HPDE6-E6E7 (cell line): ENCODE results near the gene DAP.

Experiments used
- DNase-seq: peaks from one replicate; pipeline ENCODE4 v3.0.0; 2011; ENCODE audit warnings: missing footprints; ENCODE audit errors: extremely low spot score

DAP gene

DNA sequence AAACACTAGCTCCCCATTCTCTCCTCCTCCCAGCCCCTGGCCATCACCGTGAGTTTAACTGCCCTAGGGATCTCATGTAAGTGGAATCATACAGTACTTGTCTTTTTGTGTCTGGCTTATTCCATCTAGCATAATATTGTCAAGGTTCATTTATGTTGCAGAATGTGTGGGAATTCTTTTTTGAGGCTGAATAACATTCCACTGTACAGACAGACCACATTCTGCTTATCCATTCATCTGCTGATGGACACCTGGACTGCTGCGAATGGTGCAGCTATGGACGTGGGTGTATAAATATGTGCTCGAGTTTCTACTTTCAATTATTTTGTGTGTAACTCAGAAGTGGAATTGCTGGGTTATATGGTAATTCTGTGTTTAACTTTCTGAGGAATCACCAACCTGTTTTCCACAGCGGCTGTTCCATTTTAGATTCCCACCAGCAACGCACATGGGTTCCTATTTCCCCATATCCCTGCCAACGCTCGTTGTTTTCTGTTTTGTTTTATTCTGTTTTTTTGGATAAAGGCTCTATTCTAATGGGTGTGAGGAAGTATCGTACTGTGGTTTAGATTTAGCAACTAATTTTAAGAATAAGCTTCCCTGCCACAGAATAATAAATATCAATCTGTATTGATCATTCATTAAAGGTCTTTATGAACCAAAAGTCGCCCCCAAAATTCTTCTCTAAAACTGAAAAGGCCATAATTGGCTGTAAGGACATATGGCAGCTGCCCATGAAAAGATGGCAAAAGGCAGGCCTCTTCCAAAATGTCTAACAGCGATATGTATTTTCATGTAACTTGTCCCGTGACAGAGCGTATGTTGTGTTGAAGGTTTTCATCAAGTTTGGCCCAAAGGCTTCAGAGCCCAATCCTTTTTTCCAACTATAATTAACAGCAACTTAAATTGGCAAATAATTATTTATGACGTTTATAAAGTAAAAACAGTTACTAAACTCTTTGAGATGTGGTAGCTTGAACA, 70.3 kb downstream of the DAP start:
- DNase-seq, result no peak

DNA sequence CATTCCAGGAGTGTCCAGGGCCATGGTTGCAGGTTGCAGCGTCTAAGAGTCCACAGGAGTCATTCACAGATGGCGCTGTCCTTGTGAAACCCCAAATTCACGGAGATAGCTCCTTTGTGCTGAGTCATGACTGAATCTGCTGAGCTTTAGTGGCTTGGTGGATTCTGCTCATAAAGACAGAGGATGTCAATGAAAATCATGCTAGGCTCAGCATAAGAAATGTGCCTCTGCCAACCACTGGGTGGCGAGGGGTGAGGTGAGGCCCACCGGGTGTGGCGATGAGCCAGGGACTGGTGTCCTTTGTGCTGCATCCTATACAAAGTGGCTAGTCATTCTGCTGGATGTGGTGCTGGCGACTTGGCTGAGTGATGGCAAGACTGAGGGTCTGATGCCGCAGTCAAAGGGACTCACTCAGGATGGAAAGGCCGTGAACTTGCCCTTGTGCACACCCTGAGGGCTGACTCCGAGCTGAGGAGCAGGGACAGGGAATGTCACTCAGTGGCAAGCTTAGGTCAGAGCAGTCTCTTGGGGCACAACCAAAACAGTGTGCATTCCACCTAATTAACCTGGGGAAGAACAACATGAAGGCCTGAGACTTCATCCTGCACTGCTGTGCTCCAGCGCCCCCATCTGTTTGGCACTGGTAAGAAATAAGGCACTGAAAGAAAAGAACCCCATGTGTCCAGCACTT, 71.5 kb downstream of the DAP start:
- no peak for DNase-seq

DNA sequence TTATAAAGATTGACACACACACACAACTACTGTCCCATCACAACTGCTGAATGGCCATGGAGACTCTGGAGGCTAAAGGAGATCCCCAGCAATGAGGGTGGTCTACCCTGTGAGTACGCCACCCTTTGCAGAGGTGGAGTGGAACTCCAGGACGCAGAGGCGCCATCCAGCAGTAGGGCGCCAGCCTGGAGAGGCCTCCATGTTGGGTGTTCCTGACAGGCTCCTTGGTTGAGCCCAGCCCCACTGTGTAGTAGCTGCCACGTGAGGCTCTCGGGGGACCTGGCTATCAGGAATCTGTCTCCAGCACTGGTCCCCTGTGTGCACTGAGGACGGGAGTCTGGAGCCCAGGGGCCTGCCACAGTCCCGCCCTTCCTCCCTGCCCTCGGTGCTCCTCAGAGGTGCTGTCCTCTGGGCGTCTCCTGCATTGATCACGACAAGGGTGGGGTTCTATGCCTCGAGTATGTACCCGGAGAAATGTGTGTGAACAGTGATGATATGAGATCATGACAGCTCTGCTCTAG, 72.3 kb downstream of the DAP start:
- no peak for DNase-seq

- no peak for DNase-seq
Measured at GRCh38 chr5:10686890-10687289, 74.1 kb downstream of the DAP start.

DNA sequence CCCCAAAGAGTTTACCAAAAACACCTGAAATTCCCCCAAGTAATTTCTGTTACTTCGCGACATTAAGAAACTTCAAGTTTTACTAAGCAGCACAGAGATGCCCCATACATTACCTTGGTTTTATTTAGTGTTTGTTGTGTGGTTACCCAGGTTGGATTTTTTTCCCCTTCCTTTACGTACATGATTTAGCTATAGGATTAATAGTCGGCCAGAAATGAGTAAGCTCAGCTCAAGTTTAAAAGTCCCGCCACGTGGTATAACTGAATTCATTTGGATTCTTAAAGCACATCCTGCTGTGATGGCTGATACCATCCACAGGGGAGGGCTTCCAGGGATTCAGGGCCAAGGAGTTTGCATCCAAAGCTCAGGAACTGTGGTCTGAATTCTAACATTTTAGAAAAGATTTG, 75.9 kb downstream of the DAP start:
- no peak for DNase-seq

GRCh38 chr5:10684303-10685086, 76.5 kb downstream of the DAP start:
- DNase-seq, result no peak

GRCh38 chr5:10682801-10683525, 78.1 kb downstream of the DAP start:
- no peak for DNase-seq

GRCh38 chr5:10681731-10682679, 79.0 kb downstream of the DAP start:
- no peak for DNase-seq

DNA sequence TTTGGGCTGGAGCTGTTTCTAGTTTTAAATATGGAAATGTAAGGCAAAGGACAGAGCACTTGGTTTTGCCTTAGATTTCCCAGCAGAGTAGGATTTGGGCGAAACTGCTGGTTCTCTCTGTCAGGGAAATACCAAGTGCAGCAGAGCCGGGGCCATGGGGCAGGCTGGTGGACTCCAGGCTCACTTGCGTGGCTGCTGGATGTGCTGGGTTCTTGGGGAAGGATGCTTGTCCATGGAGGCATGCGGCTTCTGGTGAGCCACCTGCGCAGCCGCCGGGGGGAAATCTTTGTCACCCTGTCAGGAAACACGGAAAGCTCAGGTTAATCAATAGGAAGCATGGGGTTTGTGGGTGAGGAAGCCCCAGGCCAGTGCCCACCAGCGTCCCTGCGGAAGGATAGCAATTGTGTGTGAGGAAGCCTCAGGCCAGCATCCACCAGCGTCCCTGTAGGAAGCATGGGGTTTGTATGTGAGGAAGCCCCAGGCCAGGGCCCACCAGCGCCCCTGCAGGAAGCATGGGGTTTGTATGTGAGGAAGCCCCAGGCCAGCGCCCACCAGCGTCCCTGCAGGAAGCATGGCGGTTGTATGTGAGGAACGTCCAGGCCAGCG, 80.1 kb downstream of the DAP start:
- DNase-seq, result no peak

DNA sequence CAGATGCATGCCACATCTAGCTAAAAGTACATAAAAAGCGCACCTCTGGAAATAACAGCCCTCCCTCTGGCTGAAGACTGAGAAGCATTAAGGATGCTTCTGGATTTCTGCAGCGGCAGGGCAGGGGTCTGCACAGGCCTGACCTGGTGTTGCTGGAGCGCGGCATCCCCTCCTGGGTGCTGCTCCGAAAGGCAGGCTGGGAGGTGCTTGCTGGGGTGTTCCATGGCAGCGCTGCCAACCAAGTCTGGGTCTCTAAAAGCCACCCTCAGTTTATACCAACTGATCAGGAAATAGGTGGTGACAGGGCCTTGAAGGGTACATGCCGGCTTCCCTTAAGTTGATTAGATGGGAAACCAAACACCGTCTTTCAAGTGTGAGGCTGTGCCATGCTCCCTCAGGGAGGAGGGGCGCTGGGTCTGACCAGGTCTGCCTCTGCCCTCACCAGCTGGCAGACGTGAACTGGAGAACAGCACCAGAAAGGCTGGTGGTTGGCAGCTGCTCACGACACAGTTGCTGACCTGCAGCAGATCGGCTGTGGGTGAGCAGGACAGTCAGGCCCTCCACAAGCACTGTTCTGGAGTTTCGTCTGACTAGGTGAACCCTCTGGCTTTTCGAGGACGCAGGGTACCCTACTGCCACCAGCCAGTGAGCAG, 81.6 kb downstream of the DAP start:
- no peak for DNase-seq

- no peak for DNase-seq
Measured at GRCh38 chr5:10678244-10678643, 82.8 kb downstream of the DAP start.

DNA sequence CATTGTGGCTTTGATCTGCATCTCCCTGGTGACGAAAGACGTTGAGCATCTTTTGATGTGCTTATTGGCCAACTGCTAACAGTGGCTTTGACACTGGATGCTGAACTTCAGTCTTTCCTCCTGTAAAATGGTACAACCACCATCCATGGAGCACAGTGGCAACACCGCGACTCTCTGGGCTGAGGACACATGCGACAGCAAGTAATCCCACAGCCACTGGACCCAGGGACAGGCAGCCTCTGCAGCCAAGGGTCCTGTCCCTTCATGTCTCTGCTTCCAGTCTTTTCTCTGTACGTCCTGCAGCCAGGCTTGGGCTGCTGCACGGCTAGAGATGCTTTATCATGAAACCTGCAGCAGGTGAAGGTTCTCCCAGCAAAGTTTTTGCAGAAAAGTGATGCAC, 83.5 kb downstream of the DAP start:
- DNase-seq, result no peak

GRCh38 chr5:10676946-10677345, 84.1 kb downstream of the DAP start:
- no peak for DNase-seq

GRCh38 chr5:10676224-10676623, 84.8 kb downstream of the DAP start:
- DNase-seq, result no peak

- no peak for DNase-seq
Measured at GRCh38 chr5:10675177-10675700, 85.8 kb downstream of the DAP start.

DNA sequence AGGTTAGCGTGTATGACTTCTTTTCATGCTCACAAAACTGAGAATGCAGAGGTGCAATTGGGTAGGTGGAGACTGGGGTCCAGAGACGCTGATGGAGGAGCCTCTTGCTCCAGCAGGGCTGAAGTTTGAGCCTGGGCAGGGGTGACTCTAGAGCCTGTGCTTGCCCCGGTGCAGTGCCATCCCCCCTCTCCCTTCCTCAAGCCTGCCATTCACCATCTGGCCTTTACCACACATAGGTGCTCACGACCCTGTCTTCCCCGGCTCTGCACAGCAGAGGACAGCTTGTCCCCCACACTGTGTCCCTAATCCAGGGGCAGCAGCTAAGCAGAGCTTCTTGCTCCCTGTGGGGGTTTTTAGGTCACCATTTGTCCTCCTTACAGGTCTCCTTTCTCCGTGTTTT, 86.5 kb downstream of the DAP start:
- no peak for DNase-seq

DNA sequence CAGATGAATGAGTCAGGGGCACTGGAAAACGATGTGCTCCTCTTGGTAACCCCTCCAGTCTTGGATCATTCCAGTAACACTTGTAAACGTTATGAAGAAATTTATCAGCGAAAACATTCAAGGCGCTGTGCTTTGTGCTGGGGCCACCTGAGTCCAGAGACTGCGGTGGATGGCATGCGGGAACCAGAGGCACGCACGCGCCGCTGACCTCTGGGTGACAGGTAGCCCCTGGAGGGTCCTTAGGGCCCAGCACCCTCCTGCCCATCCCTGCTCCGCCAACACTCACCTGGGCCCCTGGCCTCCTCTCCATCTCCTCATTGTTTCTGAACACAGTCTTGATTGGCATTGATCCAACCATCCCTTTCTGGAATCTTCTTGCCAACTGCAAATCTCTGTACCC, 86.9 kb downstream of the DAP start:
- DNase-seq, result no peak

DNA sequence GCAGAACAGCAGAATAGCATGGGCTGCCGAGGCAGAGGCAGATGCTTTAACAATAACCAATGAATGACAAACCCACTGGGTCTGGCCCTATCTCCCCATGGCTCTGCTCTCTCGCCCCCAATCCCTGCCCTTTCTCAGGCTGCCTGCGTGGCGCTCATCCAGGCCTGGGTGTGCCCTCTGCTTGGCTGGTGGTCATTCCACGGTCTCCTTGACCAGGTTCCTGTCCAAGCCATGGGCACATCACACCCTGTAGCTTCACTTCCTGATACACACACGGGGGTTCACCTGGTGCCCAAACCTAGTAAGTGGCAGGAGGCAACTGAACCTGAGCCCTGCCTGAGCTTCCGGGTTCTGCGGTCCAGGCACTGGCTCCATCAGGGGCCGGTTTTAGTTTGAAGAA, 87.6 kb downstream of the DAP start:
- DNase-seq, result no peak

- no peak for DNase-seq
Measured at GRCh38 chr5:10673017-10673389, 88.0 kb downstream of the DAP start.
